Neural progenitor cell (in vitro differentiated cells): Measurements from ENCODE around the gene RFX6.

Experiments
- CTCF ChIP-seq: fragments of 200-600 bp; sonication (generic); IDR thresholded peaks from 2 replicates; pipeline ENCODE4 v1.5.1; 2017; ENCODE audit warnings: antibody characterized with exemption, mild to moderate bottlenecking
- EZH2 ChIP-seq: fragments of 200-600 bp; sonication (generic); IDR thresholded peaks from 2 replicates; pipeline ENCODE4 v1.6.1; 2017; ENCODE audit warnings: antibody characterized with exemption, mild to moderate bottlenecking, moderate library complexity
- EZH2phosphoT487 ChIP-seq: fragments of 200-600 bp; sonication (generic); IDR thresholded peaks from 2 replicates; pipeline ENCODE4 v1.6.1; 2017; ENCODE audit warnings: antibody characterized with exemption

GRCh38 chr6:116847227-116847626 lies 29.8 kb upstream of the RFX6 start:
- peak; percentile 25 for TF ChIP-seq CTCF
- TF ChIP-seq EZH2phosphoT487: no peak
- no peak for TF ChIP-seq EZH2
